Activated CD8-positive, alpha-beta T cell treated with anti-CD3 and anti-CD28 coated beads for 36 hours (primary cell): ENCODE data around the gene PRRC1. TPM values are rescaled to one million over a fixed set of nuclear protein-coding genes. Genes with fewer than 3 reads are reported as not detected.

ENCODE experiments used
- ATAC-seq: fragments of 200-7000 bp; cut with Tn5 transposase; one replicate; pipeline ENCODE4 v1.10.0; 2021; ENCODE audit warnings: mild to moderate bottlenecking, moderate library complexity
- CTCF ChIA-PET: fragments of 350-600 bp; sonication (Branson Sonifier 250); formaldehyde crosslinking; loops from one replicate; lab custom pipeline; 2021; ENCODE audit warnings: antibody characterized with exemption; lab: Charles Lee
- POLR2A ChIA-PET: fragments of 350-600 bp; sonication (Branson Sonifier 250); formaldehyde crosslinking; loops from one replicate; lab custom pipeline; 2021; ENCODE audit warnings: antibody characterized with exemption; lab: Charles Lee
- DNase-seq: peaks from one replicate; pipeline ENCODE4 v3.0.0-alpha.2; 2020
- H3K27ac Mint-ChIP-seq: one replicate; pipeline ENCODE4 v1.8.0; 2021; ENCODE audit warnings: mild to moderate bottlenecking, mixed read lengths
- H3K27me3 Mint-ChIP-seq: one replicate; pipeline ENCODE4 v1.8.0; 2021; ENCODE audit warnings: mixed read lengths
- H3K36me3 Mint-ChIP-seq: one replicate; pipeline ENCODE4 v1.8.0; 2021; ENCODE audit warnings: low read depth, mixed read lengths
- H3K4me1 Mint-ChIP-seq: one replicate; pipeline ENCODE4 v1.8.0; 2021; ENCODE audit warnings: low read depth, mixed read lengths
- H3K4me3 Mint-ChIP-seq: one replicate; pipeline ENCODE4 v1.8.0; 2021; ENCODE audit warnings: mild to moderate bottlenecking, moderate library complexity, mixed read lengths
- H3K9me3 Mint-ChIP-seq: one replicate; pipeline ENCODE4 v1.8.0; 2021; ENCODE audit warnings: mixed read lengths
- CTCF ChIP-seq: fragments of 200-600 bp; IDR thresholded peaks from one replicate; pipeline ENCODE4 v1.8.0; 2022; ENCODE audit warnings: antibody characterized with exemption, mild to moderate bottlenecking
- intact Hi-C: fragments of 100-400 bp; cut with micrococcal nuclease; formaldehyde crosslinking; loops from one replicate; pipeline ENCODE4 v1.10.0; 2022
- total RNA-seq, 2 experiments: library from RNA; stranded (reverse); gene quantifications; one replicate each; pipeline ENCODE4 v1.2.3, GENCODE V29; 2021

The PRRC1 gene
- total RNA-seq, 2 experiments from 2014 or later = 38.0 to 38.1 TPM

- DNase-seq (no peak), ATAC-seq (peak; percentile 38)
- peak overlapping the region; percentile 64 for H3K27ac Mint-ChIP-seq
- H3K27me3 Mint-ChIP-seq = peaks cover 1% of the 10 kb centered on the region
- H3K4me3 Mint-ChIP-seq = peak overlapping the region; percentile 84
- H3K36me3 Mint-ChIP-seq = peaks cover 31% of the 10 kb centered on the region
- no peak for TF ChIP-seq CTCF
- POLR2A ChIA-PET = no interaction called here
- CTCF ChIA-PET = no interaction called here
- peaks cover 31% of the 10 kb centered on the region for H3K4me1 Mint-ChIP-seq
- intact Hi-C loops = no loop called here
- H3K9me3 Mint-ChIP-seq = peaks cover 18% of the 10 kb centered on the region
These were observed 345 bp upstream of the PRRC1 start for GRCh38 chr5:127517110-127517479.

DNA sequence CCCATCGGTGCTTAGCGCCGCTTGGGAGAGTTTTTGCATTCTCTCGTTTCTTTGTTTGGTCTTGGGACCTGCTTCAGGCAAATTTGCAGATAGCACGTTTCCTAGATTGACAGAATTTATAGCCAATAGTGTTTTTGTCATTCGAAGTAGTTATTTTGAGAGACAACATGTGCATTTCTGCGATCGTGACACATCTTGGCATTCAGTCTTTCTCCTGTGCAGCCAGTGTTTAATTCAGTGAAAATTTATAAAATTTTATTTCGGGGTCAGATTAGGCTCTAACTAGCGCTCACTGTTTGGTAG, 830 bp downstream of the PRRC1 start:
- Mint-ChIP-seq H3K36me3 (peaks cover 37% of the 10 kb centered on the region), H3K9me3 (peaks cover 18% of the 10 kb centered on the region), H3K4me3 (peak overlapping the region; percentile 84), H3K27me3 (peaks cover 1% of the 10 kb centered on the region), H3K4me1 (peaks cover 31% of the 10 kb centered on the region), H3K27ac (peak overlapping the region; percentile 82)
- TF ChIP-seq CTCF = no peak
- CTCF ChIA-PET = interaction anchor here (0.7 kb wide), 1 partner anchor 46 kb away, joined by 3 read pairs; no protein-coding TSS in a partner anchor
- no peak for DNase-seq
- ATAC-seq = no peak
- intact Hi-C loops = no loop called here
- POLR2A ChIA-PET = interaction anchor here (1.1 kb wide), 1 partner anchor 13 kb away, joined by 4 read pairs; no protein-coding TSS in a partner anchor

DNA sequence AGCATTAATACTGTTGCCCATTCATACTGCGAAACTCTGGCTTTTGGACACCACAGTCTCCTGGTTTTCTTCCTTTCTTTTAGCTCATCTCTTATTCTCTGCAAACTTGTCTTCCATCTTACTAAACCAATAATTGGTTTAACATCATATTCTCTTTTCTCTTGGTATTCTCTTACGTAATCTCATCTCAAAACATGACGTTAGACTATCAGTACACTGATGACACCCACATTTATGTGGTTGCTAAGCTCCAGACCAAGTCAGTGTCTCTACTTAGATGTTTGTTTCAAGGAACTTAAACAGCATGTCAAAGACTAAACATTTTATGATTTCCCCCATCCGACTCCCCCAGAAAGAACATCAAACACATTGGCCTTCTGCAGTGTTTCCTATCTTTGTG, 2.1 kb downstream of the PRRC1 start:
- no peak for DNase-seq
- H3K4me1 Mint-ChIP-seq = peaks cover 31% of the 10 kb centered on the region
- H3K27me3 Mint-ChIP-seq = no peaks in the 10 kb centered on the region
- peaks cover 42% of the 10 kb centered on the region for H3K36me3 Mint-ChIP-seq
- TF ChIP-seq CTCF = no peak
- ATAC-seq = no peak
- intact Hi-C loops = no loop called here
- ChIA-PET POLR2A (no interaction called here), CTCF (no interaction called here)
- H3K9me3 Mint-ChIP-seq = peaks cover 18% of the 10 kb centered on the region
- peak overlapping the region; percentile 24 for H3K4me3 Mint-ChIP-seq
- no peak overlapping the region for H3K27ac Mint-ChIP-seq

DNA sequence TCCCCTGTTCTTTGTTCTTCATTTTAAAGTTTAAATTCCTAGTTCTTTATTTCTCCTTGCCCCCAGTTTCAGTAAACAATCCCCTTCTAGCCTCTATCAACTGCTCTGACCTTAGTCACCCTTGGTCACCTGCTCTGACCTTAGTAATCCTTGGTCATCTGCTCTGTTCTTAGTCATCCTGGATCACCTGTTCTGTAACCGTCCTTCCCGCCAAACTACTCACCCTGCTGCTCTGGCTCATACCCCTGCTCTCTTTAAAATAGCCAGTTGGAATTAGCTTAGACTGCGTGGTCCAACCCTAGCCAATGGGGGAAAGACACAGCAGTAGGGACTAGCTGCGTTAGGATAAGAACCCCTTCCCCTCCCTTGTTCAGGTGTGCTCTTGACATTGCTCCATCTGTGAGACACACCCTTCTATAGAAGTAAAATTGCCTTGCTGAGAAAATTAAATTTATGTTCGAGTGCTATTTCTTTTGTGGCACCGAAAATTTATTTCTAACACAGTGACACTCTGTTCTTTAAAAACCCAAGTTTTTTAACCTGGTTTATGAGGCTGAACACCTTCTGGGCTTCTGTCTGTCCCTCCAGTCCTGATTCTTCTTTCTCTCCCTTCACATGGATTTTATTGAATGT, 3.8 kb downstream of the PRRC1 start:
- CTCF ChIA-PET = interaction anchor here (1.3 kb wide), 1 partner anchor 28 kb away, joined by 3 read pairs; no protein-coding TSS in a partner anchor
- no peak for ATAC-seq
- H3K27me3 Mint-ChIP-seq = no peaks in the 10 kb centered on the region
- no peak for TF ChIP-seq CTCF
- POLR2A ChIA-PET = no interaction called here
- no peak overlapping the region for H3K27ac Mint-ChIP-seq
- peaks cover 31% of the 10 kb centered on the region for H3K4me1 Mint-ChIP-seq
- DNase-seq = no peak
- no peak overlapping the region for H3K4me3 Mint-ChIP-seq
- H3K9me3 Mint-ChIP-seq = peaks cover 18% of the 10 kb centered on the region
- intact Hi-C loops = no loop called here
- peaks cover 51% of the 10 kb centered on the region for H3K36me3 Mint-ChIP-seq

GRCh38 chr5:127525181-127525580, 7.7 kb downstream of the PRRC1 start:
- H3K36me3 Mint-ChIP-seq = peaks cover 53% of the 10 kb centered on the region

More at GRCh38 chr5:127525181-127525580, 7.7 kb downstream of the PRRC1 start:
- intact Hi-C loops = no loop called here
- H3K9me3 Mint-ChIP-seq = peaks cover 13% of the 10 kb centered on the region
- no peak for TF ChIP-seq CTCF
- ATAC-seq (no peak), DNase-seq (no peak)
- no peak overlapping the region for H3K4me3 Mint-ChIP-seq
- CTCF ChIA-PET = no interaction called here
- no peaks in the 10 kb centered on the region for H3K27me3 Mint-ChIP-seq
- POLR2A ChIA-PET = no interaction called here
- H3K27ac Mint-ChIP-seq = no peak overlapping the region
- peaks cover 10% of the 10 kb centered on the region for H3K4me1 Mint-ChIP-seq
